ENCODE measurements around the gene FYCO1.

DNA sequence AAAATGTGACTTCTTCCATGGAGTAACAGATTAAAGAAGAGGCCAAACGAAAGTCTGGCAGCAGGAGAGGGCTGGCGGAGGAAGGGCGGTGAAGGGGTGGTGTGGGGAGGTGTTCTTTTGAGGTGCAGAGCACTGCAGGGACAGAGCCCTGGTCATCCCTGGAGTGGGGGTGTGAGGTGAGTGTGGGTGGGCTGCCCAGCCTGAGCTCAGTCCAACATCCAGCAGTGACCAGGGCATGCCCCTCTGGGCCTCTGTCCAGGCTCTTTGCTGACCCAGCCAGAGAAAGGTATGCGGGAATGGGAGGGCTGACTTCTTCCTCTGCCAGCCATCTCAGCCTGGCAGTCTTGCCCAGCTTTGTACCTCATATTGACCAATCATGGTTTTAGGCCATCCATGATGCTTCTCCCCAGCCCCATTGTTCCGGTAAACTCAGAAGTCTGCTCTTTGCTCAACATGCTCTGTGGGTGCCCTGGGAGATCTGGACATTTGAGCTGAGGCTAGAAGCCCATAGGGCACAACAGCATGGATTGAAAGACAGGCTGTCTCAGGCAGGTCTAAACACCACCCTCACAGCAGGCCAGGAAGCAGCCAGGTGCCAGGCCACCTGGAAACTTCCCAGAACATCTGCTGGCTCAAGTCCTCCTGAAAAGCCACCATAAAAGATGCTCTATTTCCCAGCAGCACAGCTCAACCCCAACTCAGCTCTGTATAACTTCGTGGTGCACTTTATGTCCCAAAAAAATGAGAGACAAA lies 78.3 kb downstream of the FYCO1 start:
- TF ChIP-seq CHD2 (IDR thresholded peaks at IDR 0.05; ENCODE audit: low read depth, low read length) (no peak), POLR2AphosphoS5 (IDR thresholded peaks at IDR 0.05; ENCODE audit: low read depth, low read length) (no peak), SMAD3 (CRISPR knock-in tag; IDR thresholded peaks at IDR 0.05) (no peak), HCFC1 (IDR thresholded peaks at IDR 0.05; ENCODE audit: low read depth, low read length) (no peak), FIP1L1 (IDR thresholded peaks at IDR 0.05; ENCODE audit: borderline replicate concordance, insufficient read depth, low read depth, low read length) (no peak)
- TF ChIP-seq, protein P1, sequence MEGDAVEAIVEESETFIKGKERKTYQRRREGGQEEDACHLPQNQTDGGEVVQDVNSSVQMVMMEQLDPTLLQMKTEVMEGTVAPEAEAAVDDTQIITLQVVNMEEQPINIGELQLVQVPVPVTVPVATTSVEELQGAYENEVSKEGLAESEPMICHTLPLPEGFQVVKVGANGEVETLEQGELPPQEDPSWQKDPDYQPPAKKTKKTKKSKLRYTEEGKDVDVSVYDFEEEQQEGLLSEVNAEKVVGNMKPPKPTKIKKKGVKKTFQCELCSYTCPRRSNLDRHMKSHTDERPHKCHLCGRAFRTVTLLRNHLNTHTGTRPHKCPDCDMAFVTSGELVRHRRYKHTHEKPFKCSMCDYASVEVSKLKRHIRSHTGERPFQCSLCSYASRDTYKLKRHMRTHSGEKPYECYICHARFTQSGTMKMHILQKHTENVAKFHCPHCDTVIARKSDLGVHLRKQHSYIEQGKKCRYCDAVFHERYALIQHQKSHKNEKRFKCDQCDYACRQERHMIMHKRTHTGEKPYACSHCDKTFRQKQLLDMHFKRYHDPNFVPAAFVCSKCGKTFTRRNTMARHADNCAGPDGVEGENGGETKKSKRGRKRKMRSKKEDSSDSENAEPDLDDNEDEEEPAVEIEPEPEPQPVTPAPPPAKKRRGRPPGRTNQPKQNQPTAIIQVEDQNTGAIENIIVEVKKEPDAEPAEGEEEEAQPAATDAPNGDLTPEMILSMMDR (CRISPR knock-in tag; IDR thresholded peaks at IDR 0.05): no peak

Data from HepG2 (cell line).